GM19099 (cell line): ENCODE measurements around the gene KCNJ1.

Source experiments
- POLR2A ChIP-seq: IDR thresholded peaks from 3 replicates; pipeline ENCODE4 v1.6.1; 2011; ENCODE audit warnings: low read depth; ENCODE audit not compliant: insufficient read length; ENCODE audit errors: extremely low read depth

Gene KCNJ1

GRCh38 chr11:128867277-128867676 lies at the start of gene KCNJ1:
KCNJ1 (minus strand) TSS chr11:128867296; CDS start chr11:128840243, 27,053 bp downstream.
- no peak for TF ChIP-seq POLR2A

DNA sequence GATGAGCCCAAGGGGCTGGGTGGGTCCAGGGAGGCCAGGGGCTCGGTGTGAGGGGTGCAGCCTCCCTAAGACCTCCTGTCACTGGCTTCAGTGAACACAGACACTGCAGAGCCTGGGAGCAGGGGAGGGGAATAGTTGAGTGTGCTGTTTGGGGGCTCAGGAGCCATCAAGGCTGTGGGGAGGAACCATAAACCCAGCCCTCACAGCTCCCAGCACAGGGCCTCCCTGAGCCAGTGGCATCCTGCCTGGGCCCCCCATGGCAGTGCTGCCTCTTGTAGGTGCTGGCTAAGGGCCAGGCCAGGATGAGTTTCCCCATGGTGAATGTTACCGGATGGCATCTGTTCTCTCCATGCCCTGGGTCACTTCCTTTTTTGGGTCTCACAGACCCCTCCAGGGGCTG lies 49.6 kb upstream of the KCNJ1 start:
- TF ChIP-seq POLR2A, result no peak

- TF ChIP-seq POLR2A, result no peak
Measured at GRCh38 chr11:128916037-128916572, 49.0 kb upstream of the KCNJ1 start.

GRCh38 chr11:128915149-128915521 lies 48.0 kb upstream of the KCNJ1 start:
- no peak for TF ChIP-seq POLR2A

DNA sequence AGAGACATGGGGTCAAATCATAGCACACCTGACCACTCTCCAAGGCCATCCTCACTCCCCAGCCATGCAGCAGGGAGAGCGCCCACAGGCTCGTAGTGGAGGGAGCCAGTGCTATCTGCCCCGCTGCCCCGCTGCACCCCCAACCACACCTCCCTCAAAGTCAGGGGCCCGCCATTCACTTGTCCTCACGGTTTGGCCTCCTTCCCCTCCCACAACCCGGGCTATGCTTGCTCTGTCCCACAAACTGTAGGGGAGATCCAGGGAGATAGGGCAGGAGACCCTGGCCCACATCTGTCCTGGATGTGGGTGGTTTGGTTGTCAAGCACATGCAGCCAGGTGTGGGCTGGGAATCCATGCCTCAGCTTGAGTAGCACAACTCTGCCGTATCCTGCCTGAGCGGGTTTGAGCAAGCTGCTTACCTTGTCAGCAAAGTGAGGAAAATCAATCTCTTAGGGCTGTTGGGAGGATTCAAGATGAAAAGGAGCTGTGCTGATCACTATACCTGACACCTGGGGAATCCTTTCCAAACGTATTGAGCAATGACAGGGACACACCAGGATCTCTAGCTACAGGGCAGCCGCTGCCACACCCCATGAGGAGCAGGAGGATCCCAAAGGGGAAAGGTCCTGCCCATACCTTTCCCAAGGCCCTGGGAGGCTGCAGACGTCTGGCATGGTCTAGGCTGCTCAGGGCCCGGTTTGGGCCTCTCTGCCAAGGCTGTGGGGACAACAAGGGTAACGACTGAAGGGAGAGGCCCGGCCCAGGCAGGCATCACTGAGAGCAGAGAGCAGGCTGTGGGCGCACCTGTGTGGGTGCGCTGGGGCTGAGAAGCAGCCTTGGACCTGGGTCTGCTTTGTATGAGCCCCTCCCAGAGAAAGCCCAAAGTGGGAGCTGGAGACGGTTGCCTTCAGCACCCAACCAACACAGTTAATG lies 47.4 kb upstream of the KCNJ1 start:
- TF ChIP-seq POLR2A, result no peak

DNA sequence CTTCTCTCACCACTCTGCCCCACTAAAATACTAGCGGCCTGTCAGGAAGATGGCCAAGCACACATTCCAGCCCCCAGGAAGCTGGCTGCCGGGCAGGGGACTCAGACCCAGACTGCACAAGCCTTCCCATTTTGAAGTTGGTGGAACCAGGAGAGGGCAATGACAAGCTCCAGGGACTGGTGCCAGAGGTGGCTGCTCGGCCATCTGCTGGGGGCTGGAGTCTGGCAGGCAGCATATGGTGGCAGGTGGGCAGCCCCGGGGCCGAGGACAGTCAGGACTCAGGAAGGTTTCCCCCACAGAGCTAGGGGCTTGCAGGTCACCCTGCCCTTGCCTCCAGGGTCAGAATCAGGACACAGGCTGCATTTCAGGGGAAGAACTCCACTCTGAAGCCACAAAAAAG lies 46.7 kb upstream of the KCNJ1 start:
- no peak for TF ChIP-seq POLR2A

GRCh38 chr11:128911701-128912100 lies 44.6 kb upstream of the KCNJ1 start:
- TF ChIP-seq POLR2A, result no peak

DNA sequence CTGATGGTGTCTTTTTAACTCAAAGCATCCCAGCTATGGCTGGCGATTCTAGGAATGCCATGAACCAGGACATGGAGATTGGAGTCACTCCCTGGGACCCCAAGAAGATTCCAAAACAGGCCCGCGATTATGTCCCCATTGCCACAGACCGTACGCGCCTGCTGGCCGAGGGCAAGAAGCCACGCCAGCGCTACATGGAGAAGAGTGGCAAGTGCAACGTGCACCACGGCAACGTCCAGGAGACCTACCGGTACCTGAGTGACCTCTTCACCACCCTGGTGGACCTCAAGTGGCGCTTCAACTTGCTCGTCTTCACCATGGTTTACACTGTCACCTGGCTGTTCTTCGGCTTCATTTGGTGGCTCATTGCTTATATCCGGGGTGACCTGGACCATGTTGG lies 44.1 kb upstream of the KCNJ1 start:
- TF ChIP-seq POLR2A, result no peak

DNA sequence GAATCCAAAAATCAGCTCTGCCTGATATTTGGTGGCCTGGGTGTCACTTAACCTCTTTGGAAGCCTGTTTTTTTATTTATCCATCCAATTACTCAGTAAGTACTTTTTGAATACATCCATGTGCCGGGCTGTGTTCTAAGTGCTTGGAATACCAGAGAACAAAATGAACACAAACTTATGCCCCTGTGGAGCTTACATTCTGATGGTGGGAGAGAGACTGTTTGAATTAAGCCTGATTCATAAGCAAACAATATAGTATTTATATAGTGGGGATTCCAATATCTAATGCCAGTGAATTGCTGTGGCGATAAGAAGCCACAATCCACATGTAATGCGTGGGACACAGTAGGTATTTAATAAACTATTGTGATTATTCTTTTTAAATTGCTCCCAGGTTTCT lies 43.5 kb upstream of the KCNJ1 start:
- TF ChIP-seq POLR2A, result no peak

DNA sequence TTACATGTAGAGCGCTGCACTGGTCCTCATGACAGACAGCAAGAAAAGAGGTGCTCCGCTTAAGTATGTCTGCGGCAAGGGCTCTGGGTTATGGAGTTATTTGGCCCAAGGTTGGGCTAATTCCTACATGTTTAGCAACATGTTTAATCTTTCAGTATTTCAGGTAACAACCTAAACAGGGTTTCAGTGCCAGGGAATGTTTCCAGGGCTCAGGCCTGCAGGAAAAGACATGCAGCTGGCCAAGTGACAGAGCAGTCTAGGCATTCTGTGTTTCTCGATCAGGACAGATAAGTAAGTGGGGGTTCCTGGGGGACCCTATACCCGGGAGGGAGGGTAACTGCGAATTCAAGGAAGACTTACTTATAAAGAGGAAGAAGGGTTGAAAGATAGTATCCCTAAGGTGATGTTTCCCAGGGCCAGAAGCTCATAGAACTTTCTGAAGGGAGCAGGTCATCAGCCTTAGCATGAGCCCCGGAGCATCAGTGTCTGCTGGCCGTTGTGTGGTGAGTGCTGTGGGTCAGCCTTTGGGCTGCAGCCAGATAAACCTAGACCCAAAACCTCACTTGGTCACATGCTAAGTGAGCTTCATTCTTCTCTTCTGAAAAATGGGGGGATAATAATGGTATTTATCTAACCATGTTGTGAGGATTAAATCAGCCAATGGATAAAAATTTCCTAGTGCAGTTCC lies 42.5 kb upstream of the KCNJ1 start:
- TF ChIP-seq POLR2A, result no peak

GRCh38 chr11:128908391-128909246 lies 41.5 kb upstream of the KCNJ1 start:
- TF ChIP-seq POLR2A, result no peak

GRCh38 chr11:128907585-128907984 lies 40.5 kb upstream of the KCNJ1 start:
- TF ChIP-seq POLR2A, result no peak

DNA sequence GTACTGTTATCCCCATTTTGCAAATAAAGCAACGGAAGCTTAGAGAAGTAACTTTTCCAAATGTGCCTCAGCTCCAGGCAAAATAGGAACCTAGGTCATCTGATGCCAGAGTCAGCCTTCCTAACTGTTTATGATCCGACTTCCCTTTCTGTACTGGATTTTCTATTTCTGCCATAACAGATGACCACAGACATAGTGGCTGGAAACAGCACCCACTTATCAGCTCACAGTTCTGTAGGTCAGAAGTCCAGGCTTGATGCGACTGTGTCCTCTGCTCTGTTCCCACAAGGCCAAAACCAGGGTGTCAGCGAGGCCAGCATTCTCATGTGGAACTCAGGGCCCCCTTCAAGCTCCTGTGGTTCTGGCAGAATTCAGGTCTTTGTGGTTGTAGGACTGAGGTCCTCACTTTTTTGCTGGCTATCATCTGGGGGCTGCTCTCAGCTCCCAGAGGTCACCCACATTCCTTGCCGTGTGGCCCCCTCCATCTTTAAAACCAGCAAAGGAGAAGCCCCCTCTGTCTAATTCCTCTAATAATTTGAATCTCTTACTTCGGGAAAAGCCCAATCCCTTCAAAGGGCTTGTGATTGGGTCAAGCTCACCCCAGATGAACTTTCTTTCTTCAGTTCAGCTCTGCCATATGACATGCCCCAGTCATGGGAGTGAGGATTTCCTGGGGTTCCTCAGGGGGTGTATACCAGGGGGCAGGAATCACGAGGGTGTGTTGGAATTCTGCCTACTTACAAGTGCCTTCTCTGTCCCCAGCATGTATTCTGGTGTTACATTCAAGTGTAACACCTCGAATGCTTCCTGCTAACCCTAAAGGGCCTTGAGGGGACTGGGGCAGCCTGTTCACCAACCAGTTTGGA lies 39.3 kb upstream of the KCNJ1 start:
- no peak for TF ChIP-seq POLR2A
